ENCODE measurements around the gene KRT81. TPM values are rescaled to one million over a fixed set of nuclear protein-coding genes. Genes with fewer than 3 reads are reported as not detected.

The KRT81 gene
- total RNA-seq, 1 donor from 2014 or later, result not detected

GRCh38 chr12:52334185-52334584 is 42.9 kb upstream of the KRT81 start:
- ATAC-seq, result no peak
- no peak for DNase-seq
- intact Hi-C loops (cut with DNase I), result no loop called here
- H3K27ac ChIP-seq, result no peak overlapping the region
- H3K9me3 ChIP-seq, result no peaks in the 10 kb centered on the region
- no peaks in the 10 kb centered on the region for H3K4me1 ChIP-seq
- no peaks in the 10 kb centered on the region for H3K27me3 ChIP-seq
- H3K36me3 ChIP-seq, result no peaks in the 10 kb centered on the region
- no peak overlapping the region for H3K4me3 ChIP-seq
- TF ChIP-seq CTCF (IDR thresholded peaks at IDR 0.05), result no peak

- intact Hi-C loops (cut with DNase I), result no loop called here
- Histone ChIP-seq H3K36me3 (no peaks in the 10 kb centered on the region), H3K4me3 (no peak overlapping the region), H3K27me3 (no peaks in the 10 kb centered on the region), H3K27ac (no peak overlapping the region), H3K9me3 (no peaks in the 10 kb centered on the region), H3K4me1 (no peaks in the 10 kb centered on the region)
- no peak for TF ChIP-seq CTCF (IDR thresholded peaks at IDR 0.05)
- no peak for DNase-seq
- no peak for ATAC-seq
Observed at GRCh38 chr12:52333321-52333720, 42.0 kb upstream of the KRT81 start.

GRCh38 chr12:52332381-52332780 is 41.0 kb upstream of the KRT81 start:
- no peak overlapping the region for H3K27ac ChIP-seq
- H3K9me3 ChIP-seq, result no peaks in the 10 kb centered on the region
- DNase-seq (no peak), ATAC-seq (no peak)
- no peak for TF ChIP-seq CTCF (IDR thresholded peaks at IDR 0.05)
- H3K27me3 ChIP-seq, result no peaks in the 10 kb centered on the region
- H3K4me1 ChIP-seq, result no peaks in the 10 kb centered on the region
- intact Hi-C loops (cut with DNase I), result no loop called here
- H3K4me3 ChIP-seq, result no peak overlapping the region
- H3K36me3 ChIP-seq, result no peaks in the 10 kb centered on the region

- intact Hi-C loops (cut with DNase I), result no loop called here
- no peaks in the 10 kb centered on the region for H3K27me3 ChIP-seq
- no peaks in the 10 kb centered on the region for H3K36me3 ChIP-seq
- TF ChIP-seq CTCF (IDR thresholded peaks at IDR 0.05), result no peak
- no peaks in the 10 kb centered on the region for H3K4me1 ChIP-seq
- no peaks in the 10 kb centered on the region for H3K9me3 ChIP-seq
- no peak overlapping the region for H3K4me3 ChIP-seq
- ATAC-seq, result no peak
- no peak for DNase-seq
- H3K27ac ChIP-seq, result no peak overlapping the region
Observed at GRCh38 chr12:52331833-52332232, 40.5 kb upstream of the KRT81 start.

- intact Hi-C loops (cut with DNase I), result no loop called here
- no peak overlapping the region for H3K4me3 ChIP-seq
- no peaks in the 10 kb centered on the region for H3K9me3 ChIP-seq
- DNase-seq, result no peak
- H3K4me1 ChIP-seq, result no peaks in the 10 kb centered on the region
- no peaks in the 10 kb centered on the region for H3K36me3 ChIP-seq
- no peak for TF ChIP-seq CTCF (IDR thresholded peaks at IDR 0.05)
- H3K27me3 ChIP-seq, result no peaks in the 10 kb centered on the region
- ATAC-seq, result no peak
- H3K27ac ChIP-seq, result no peak overlapping the region
Observed at GRCh38 chr12:52331039-52331438, 39.7 kb upstream of the KRT81 start.

GRCh38 chr12:52327830-52328500 is 36.6 kb upstream of the KRT81 start:
- Histone ChIP-seq H3K27me3 (no peaks in the 10 kb centered on the region), H3K9me3 (no peaks in the 10 kb centered on the region), H3K4me3 (no peak overlapping the region), H3K27ac (no peak overlapping the region), H3K36me3 (no peaks in the 10 kb centered on the region), H3K4me1 (no peaks in the 10 kb centered on the region)
- ATAC-seq (peak; percentile 12), DNase-seq (no peak)
- no peak for TF ChIP-seq CTCF (IDR thresholded peaks at IDR 0.05)
- intact Hi-C loops (cut with DNase I), result loop anchor here (5.0 kb wide), 1 partner anchor 171 kb away; no protein-coding TSS in a partner anchor
